T-cell (primary cell): ENCODE data around the gene WASHC4. TPM values are rescaled to one million over a fixed set of nuclear protein-coding genes. Genes with fewer than 3 reads are reported as not detected.

Experiments
- ATAC-seq, 4 experiments: fragments of 200-7000 bp in 3 of 4; fragments of 150-1000 bp in 1 of 4; cut with Tn5 transposase; replicated peaks in 1 of 4; 1 replicate in 3 of 4; 2 replicates in 1 of 4; pipeline ENCODE4 v1.10.0; 2021; ENCODE audit warnings: moderate library complexity in 3 of 4, mild to moderate bottlenecking in 2 of 4, moderate number of reproducible peaks in 1 of 4
- CTCF ChIA-PET, 2 donors: fragments of 300-600 bp; sonication (Branson Sonifier 250); formaldehyde crosslinking; loops; one replicate each; lab custom pipeline; 2022; ENCODE audit warnings: antibody characterized with exemption in 2 of 2; lab: Charles Lee
- POLR2A ChIA-PET, 2 donors: fragments of 300-600 bp; sonication (Branson Sonifier 250); formaldehyde crosslinking; loops; one replicate each; lab custom pipeline; 2022; ENCODE audit warnings: antibody characterized with exemption in 2 of 2; lab: Charles Lee
- DNase-seq, 35 experiments: peaks; one replicate each; pipeline versions ENCODE4 v3.0.0 to v3.0.0-alpha.2; 2013 to 2023
- H3K27ac ChIP-seq: one replicate; pipeline ENCODE4 v1.5.1; 2013; ENCODE audit warnings: low read length
- H3K27me3 ChIP-seq, 2 experiments: replicated peaks in 1 of 2; 1 replicate in 1 of 2; 2 replicates in 1 of 2; pipeline versions ENCODE4 v1.6.1 to v1.7.0; 2013; ENCODE audit warnings: low read length in 1 of 2, mixed read lengths in 1 of 2; ENCODE audit not compliant: control insufficient read depth in 2 of 2, insufficient read depth in 2 of 2; ENCODE audit errors: extremely low read depth in 1 of 2
- H3K36me3 ChIP-seq, 2 donors: 1 replicate in 1 of 2; 2 replicates in 1 of 2; pipeline versions ENCODE4 v1.6.1 to v1.7.0; 2013; ENCODE audit warnings: low read length in 1 of 2; ENCODE audit not compliant: control insufficient read depth in 2 of 2, insufficient read depth in 1 of 2; ENCODE audit errors: extremely low read depth in 1 of 2
- H3K4me1 ChIP-seq, 2 experiments: 1 replicate in 1 of 2; 2 replicates in 1 of 2; pipeline versions ENCODE4 v1.6.1 to v1.7.0; 2013; ENCODE audit warnings: low read length in 2 of 2, mixed read lengths in 1 of 2; ENCODE audit not compliant: insufficient read depth in 2 of 2, control insufficient read depth in 1 of 2; ENCODE audit errors: extremely low read depth in 1 of 2
- H3K4me3 ChIP-seq, 2 donors: 1 replicate in 1 of 2; 2 replicates in 1 of 2; pipeline versions ENCODE4 v1.5.1 to v1.7.0; 2013; ENCODE audit warnings: mild to moderate bottlenecking in 2 of 2, low read length in 1 of 2, moderate library complexity in 1 of 2; ENCODE audit not compliant: control insufficient read depth in 1 of 2; ENCODE audit errors: extremely low read depth in 1 of 2
- H3K9me3 ChIP-seq: 2 replicates; pipeline ENCODE4 v1.7.0; 2013
- H3K27ac Mint-ChIP-seq, 2 donors: one replicate each; pipeline ENCODE4 v1.8.0; 2020 to 2021; ENCODE audit warnings: mild to moderate bottlenecking in 2 of 2, mixed read lengths in 2 of 2
- H3K27me3 Mint-ChIP-seq, 2 donors: one replicate each; pipeline ENCODE4 v1.8.0; 2021 to 2022; ENCODE audit warnings: mixed read lengths in 2 of 2
- H3K36me3 Mint-ChIP-seq: one replicate; pipeline ENCODE4 v1.8.0; 2021; ENCODE audit warnings: mixed read lengths
- H3K4me1 Mint-ChIP-seq, 3 donors: one replicate each; pipeline ENCODE4 v1.8.0; 2020 to 2022; ENCODE audit warnings: mixed read lengths in 3 of 3, mild to moderate bottlenecking in 1 of 3
- H3K4me3 Mint-ChIP-seq, 3 donors: one replicate each; pipeline ENCODE4 v1.8.0; 2020 to 2022; ENCODE audit warnings: mild to moderate bottlenecking in 3 of 3, mixed read lengths in 3 of 3, moderate library complexity in 3 of 3
- H3K9me3 Mint-ChIP-seq, 3 donors: one replicate each; pipeline ENCODE4 v1.8.0; 2020 to 2022; ENCODE audit warnings: mixed read lengths in 3 of 3
- WGBS: methylation state at CpG from one replicate; pipeline ENCODE4 v1.1.5; 2013; ENCODE audit warnings: missing lambda C conversion rate; ENCODE audit not compliant: insufficient coverage; 5-methylcytosine and 5-hydroxymethylcytosine counted together
- total RNA-seq, 35 experiments: library from RNA in 6 of 35; stranded (reverse) in 6 of 35; fragments of 120-200 nt in 1 of 35; gene quantifications; one replicate each; pipeline versions ENCODE4 v1.2.1 to v1.2.4 and lab custom pipeline; 2013 to 2026

The WASHC4 gene
- total RNA-seq, 5 donors from 2014 or later (not counting 1 experiment from before 2014, with no cell fraction given) = 41.4 to 62.2 (median 49.0) TPM

DNA sequence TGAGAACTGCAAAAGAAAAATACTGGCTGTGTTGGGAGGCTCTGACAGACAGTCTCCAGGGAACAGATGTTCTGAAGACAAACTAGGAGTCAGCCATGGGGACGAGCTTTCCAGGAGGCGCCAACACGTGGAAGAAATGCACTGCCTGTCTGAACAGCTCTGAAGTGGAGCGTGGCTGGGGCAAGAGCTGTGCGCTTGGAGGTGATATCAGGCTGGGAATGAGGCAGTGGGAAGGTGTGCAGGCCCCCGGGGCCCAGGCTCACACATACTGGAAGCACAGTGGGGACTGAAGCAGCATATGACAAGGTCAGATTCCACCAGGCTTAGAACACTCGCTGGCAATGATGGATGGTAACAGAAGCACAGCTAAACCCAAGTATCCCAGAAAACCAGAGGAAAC, 110.9 kb downstream of the WASHC4 start:
- CTCF ChIA-PET = no interaction called here
- 90% methylated on average over 7 of the region's 7 CpGs for WGBS

More for the DNA sequence above, 110.9 kb downstream of the WASHC4 start:
- POLR2A ChIA-PET = interaction anchor here in 1 of 2 donors (0.7 kb wide), 1 partner anchor 44 kb away, joined by 3 read pairs; no protein-coding TSS in a partner anchor
- Histone ChIP-seq H3K4me1 (peaks cover 0 to 2% of the 10 kb centered on the region in 2 experiments), H3K27me3 (no peaks in the 10 kb centered on the region), H3K27ac (no peak overlapping the region), H3K9me3 (no peaks in the 10 kb centered on the region), H3K4me3 (no peak overlapping the region), H3K36me3 (peaks cover 17 to 81% of the 10 kb centered on the region in 2 donors)
- Mint-ChIP-seq H3K27me3 (no peaks in the 10 kb centered on the region), H3K4me1 (peaks cover 8 to 26% (median 17%) of the 10 kb centered on the region in 3 donors), H3K36me3 (peaks cover 64% of the 10 kb centered on the region), H3K4me3 (no peak overlapping the region), H3K27ac (no peak overlapping the region), H3K9me3 (no peaks in the 10 kb centered on the region)
- DNase-seq (no peak), ATAC-seq (no peak)

Other genes with a start within 250 kb of the WASHC4 start
- gene SLC41A2, start 149.4 kb upstream of the WASHC4 start, total RNA-seq = 1 to 10 TPM; 2.4 to 3.8 (median 3.4) TPM
- gene NOPCHAP1, start 121.4 kb upstream of the WASHC4 start, total RNA-seq = 10 to 100 TPM; 11.4 to 15.5 (median 14.9) TPM
- gene ALDH1L2, start 23.3 kb upstream of the WASHC4 start, total RNA-seq = under 1 TPM in 4 of 5 donors, not detected in 1; 0.07 to 0.51 (median 0.16) TPM
- 10 to 100 TPM; 41.1 to 59.6 (median 53.1) TPM for gene APPL2, start 128.4 kb downstream of the WASHC4 start, total RNA-seq
- gene C12orf75, start 223.0 kb downstream of the WASHC4 start, total RNA-seq = 10 to 100 TPM; 14.9 to 50.1 (median 20.2) TPM